A673 (cell line): ENCODE measurements around the gene TUFM. TPM values are rescaled to one million over a fixed set of nuclear protein-coding genes. Genes with fewer than 3 reads are reported as not detected.

Experiments
- BruUV-seq: library from RNA; stranded (reverse); fragments of 400-500 nt; replicated peaks from 2 replicates; lab custom pipeline; 2021; lab: Mats Ljungman, UMichigan
- CTCF ChIA-PET: fragments of 300-600 bp; sonication (Branson Sonifier 250); formaldehyde crosslinking; loops from one replicate; lab custom pipeline; 2022; ENCODE audit warnings: antibody characterized with exemption; lab: Charles Lee
- POLR2A ChIA-PET: fragments of 300-600 bp; sonication (Branson Sonifier 250); formaldehyde crosslinking; loops from one replicate; lab custom pipeline; 2022; ENCODE audit warnings: antibody characterized with exemption; ENCODE audit not compliant: low non-redundant PET; lab: Charles Lee
- DNase-seq: peaks from one replicate; pipeline ENCODE4 v3.0.0-alpha.2; 2015; ENCODE audit warnings: low spot score
- H3K27ac ChIP-seq: fragments of 200-600 bp; sonication (generic); 2 replicates; pipeline ENCODE4 v1.5.1; 2016; ENCODE audit warnings: mixed run types, low read depth, mild to moderate bottlenecking, mixed read lengths, antibody characterized with exemption, low read length; ENCODE audit not compliant: poor library complexity, severe bottlenecking
- H3K27me3 ChIP-seq: fragments of 200-600 bp; sonication (generic); replicated peaks from 2 replicates; pipeline ENCODE4 v1.6.1; 2017; ENCODE audit warnings: mixed run types, low read depth, mild to moderate bottlenecking, mixed read lengths, antibody characterized with exemption, low read length; ENCODE audit not compliant: insufficient read depth, poor library complexity
- H3K36me3 ChIP-seq: fragments of 200-600 bp; sonication (generic); 2 replicates; pipeline ENCODE4 v1.6.1; 2016; ENCODE audit warnings: mixed run types, mild to moderate bottlenecking, mixed read lengths, antibody characterized with exemption, low read length; ENCODE audit not compliant: insufficient read depth, poor library complexity, severe bottlenecking
- H3K4me1 ChIP-seq: fragments of 200-600 bp; sonication (generic); 2 replicates; pipeline ENCODE4 v1.6.1; 2017; ENCODE audit warnings: mixed run types, mild to moderate bottlenecking, mixed read lengths, antibody characterized with exemption, low read length; ENCODE audit not compliant: insufficient read depth, poor library complexity, severe bottlenecking
- H3K4me3 ChIP-seq: fragments of 200-600 bp; sonication (generic); 2 replicates; pipeline ENCODE4 v1.5.1; 2016; ENCODE audit warnings: low read depth, mixed run types, mild to moderate bottlenecking, mixed read lengths, low read length; ENCODE audit not compliant: poor library complexity, severe bottlenecking
- H3K9me3 ChIP-seq: fragments of 200-600 bp; sonication (generic); 2 replicates; pipeline ENCODE4 v1.6.1; 2016; ENCODE audit warnings: mixed run types, low read depth, mild to moderate bottlenecking, mixed read lengths, antibody characterized with exemption, low read length; ENCODE audit not compliant: poor library complexity, severe bottlenecking
- EZH2 ChIP-seq: fragments of 200-600 bp; sonication (generic); IDR thresholded peaks from 2 replicates; pipeline ENCODE4 v1.6.1; 2017; ENCODE audit warnings: borderline replicate concordance, low read depth, mild to moderate bottlenecking, mixed read lengths, antibody characterized with exemption, low read length; ENCODE audit not compliant: poor library complexity, severe bottlenecking
- intact Hi-C: fragments of 100-400 bp; cut with micrococcal nuclease; formaldehyde crosslinking; loops from one replicate; pipeline ENCODE4 v1.10.0; 2022; ENCODE audit not compliant: unreplicated experiment
- total RNA-seq: library from RNA; stranded (reverse); gene quantifications from 2 replicates; pipeline ENCODE4 v1.2.3, GENCODE V29; 2021
- TF ChIP-seq, protein P1 (sequence below): fragments of 300-800, 200-600 bp; sonication (generic); conservative IDR thresholded peaks from 2 replicates; pipeline ENCODE4 v1.5.1; 2017; ENCODE audit warnings: low read depth, mild to moderate bottlenecking, antibody characterized with exemption, low read length, moderate library complexity, mixed read lengths

TUFM gene
- total RNA-seq, 1 experiment from 2014 or later, result 228 TPM

DNA sequence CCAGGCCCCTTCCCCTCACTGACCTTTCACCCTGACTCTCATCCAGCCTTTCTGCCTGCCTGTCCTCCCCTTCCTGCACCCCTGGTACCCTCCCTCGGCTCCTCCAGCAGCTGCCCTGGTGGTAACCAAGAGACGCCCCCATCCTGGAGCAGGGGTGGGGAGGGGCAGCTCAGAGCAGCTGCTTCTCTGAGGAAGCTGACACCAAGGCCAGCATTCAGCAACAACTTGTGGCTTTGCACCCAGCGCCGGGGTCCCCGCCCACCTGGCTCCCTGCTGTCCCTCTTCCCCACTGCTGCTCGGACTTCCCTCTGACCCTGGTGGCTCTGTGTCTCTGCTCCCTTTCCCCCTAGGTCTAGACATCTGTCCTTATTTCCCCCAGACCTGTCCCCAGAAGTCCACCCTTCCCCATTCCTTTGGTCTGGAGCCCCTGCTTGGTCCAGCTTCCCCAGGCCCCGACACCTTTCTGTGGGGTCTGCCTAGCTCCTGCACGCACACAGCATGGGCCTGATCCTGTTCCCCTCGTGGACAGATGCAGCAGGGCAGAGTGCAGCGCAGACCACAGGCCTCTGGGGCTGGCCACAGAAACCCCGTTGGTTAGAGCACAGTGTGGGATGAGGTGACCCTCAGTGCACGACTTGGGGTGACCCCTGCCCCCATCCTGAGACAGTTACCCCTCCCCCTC is 31.0 kb upstream of the TUFM start:
- BruUV-seq, result no TSS peak
- ChIA-PET POLR2A (no interaction called here), CTCF (no interaction called here)
- no peak for DNase-seq
- intact Hi-C loops, result loop anchor here (10.0 kb wide), 1 partner anchor 48 kb away; the partner anchor contains the start of gene RABEP2
- Histone ChIP-seq H3K4me1 (no peaks in the 10 kb centered on the region), H3K27ac (no peak overlapping the region), H3K4me3 (no peak overlapping the region), H3K36me3 (peaks cover 3% of the 10 kb centered on the region), H3K27me3 (no peaks in the 10 kb centered on the region), H3K9me3 (no peaks in the 10 kb centered on the region)
- TF ChIP-seq, protein P1, sequence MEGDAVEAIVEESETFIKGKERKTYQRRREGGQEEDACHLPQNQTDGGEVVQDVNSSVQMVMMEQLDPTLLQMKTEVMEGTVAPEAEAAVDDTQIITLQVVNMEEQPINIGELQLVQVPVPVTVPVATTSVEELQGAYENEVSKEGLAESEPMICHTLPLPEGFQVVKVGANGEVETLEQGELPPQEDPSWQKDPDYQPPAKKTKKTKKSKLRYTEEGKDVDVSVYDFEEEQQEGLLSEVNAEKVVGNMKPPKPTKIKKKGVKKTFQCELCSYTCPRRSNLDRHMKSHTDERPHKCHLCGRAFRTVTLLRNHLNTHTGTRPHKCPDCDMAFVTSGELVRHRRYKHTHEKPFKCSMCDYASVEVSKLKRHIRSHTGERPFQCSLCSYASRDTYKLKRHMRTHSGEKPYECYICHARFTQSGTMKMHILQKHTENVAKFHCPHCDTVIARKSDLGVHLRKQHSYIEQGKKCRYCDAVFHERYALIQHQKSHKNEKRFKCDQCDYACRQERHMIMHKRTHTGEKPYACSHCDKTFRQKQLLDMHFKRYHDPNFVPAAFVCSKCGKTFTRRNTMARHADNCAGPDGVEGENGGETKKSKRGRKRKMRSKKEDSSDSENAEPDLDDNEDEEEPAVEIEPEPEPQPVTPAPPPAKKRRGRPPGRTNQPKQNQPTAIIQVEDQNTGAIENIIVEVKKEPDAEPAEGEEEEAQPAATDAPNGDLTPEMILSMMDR, result no peak
- TF ChIP-seq EZH2, result no peak

DNA sequence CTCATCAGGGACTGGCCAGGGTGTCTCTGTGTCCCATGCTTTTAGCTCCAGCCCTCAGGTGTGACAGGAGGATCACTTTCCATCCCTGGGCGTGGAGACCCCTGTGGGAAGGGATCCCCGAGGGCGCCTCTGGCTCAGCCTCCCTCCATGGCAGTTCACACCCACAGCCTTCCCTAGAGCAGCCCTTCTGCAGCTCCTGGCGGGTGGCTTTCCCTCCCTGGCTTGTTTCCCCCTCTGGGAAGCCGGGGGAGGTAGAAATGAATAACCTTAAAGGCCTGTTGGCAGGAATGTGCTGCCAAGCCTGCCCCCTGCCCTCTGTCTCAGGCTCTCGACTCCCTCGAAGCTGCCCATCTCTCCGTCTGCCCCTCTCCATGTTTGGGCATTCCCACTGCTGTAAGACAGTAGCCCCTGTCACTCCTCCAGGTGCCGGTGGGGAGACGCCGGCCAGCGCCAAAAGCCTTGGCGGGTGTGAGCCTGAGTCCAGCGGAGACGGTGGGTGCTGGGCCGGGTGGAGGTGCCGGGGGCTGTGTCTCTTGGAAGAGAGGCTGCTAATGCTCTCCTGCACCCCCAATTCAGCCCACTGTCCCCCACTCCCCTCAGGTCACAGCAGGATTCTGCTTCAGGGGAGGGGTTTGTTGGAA is 30.0 kb upstream of the TUFM start:
- TF ChIP-seq EZH2, result no peak
- TF ChIP-seq, protein P1, result no peak
- intact Hi-C loops, result loop anchor here (10.0 kb wide), 1 partner anchor 49 kb away; the partner anchor contains the start of gene RABEP2
- ChIA-PET CTCF (interaction anchor here (1.5 kb wide), 1 partner anchor 53 kb away, joined by 6 read pairs; no protein-coding TSS in a partner anchor), POLR2A (no interaction called here)
- peaks cover 11% of the 10 kb centered on the region for H3K36me3 ChIP-seq
- H3K4me1 ChIP-seq, result no peaks in the 10 kb centered on the region
- BruUV-seq, result no TSS peak
- H3K27me3 ChIP-seq, result no peaks in the 10 kb centered on the region
- H3K4me3 ChIP-seq, result no peak overlapping the region
- no peaks in the 10 kb centered on the region for H3K9me3 ChIP-seq
- H3K27ac ChIP-seq, result no peak overlapping the region
- DNase-seq, result no peak

DNA sequence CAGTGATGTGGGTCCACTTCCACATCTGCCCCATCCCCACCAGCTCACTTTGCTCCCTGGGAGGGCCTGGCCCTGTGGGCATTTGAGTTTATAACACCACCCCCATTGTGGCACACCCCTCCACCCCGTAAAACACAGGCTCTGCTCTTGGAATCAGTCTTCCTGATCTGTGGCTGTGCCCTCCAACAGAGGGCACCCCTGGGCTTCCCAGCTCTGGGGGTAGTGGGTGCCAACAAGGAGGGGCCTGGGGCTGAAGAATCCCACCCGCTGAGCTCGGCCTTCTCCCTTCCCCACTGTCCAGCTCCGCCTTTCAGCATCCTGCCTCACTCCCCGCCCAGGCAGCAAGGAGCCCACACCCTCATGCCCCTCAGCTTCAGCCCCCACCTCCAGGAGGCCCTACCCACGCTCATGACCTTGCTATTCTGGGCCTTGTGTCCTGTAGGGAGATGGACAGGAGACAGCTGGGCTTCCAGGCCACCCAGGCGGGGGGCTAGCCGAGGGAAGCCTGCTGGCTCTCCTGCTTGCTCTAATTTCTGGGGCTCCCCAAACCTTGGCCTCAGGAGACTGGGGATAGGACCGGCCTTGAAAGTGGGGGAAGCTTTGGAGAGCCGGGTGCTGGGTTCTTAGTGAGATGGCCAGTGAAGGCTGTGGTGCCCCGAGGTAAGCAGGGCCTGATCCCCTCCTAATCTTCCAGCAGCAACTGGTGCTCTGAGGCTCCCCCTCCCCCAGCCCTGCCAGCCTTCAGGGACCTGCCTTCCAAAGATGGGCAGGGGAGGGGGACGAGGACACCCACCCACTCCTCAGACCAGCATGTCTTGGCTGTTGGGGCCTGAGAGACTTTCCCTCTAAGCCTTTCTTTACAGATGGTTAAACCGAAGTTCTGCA is 29.2 kb upstream of the TUFM start:
- Histone ChIP-seq H3K4me1 (no peaks in the 10 kb centered on the region), H3K27me3 (no peaks in the 10 kb centered on the region), H3K4me3 (no peak overlapping the region), H3K9me3 (no peaks in the 10 kb centered on the region), H3K36me3 (peaks cover 11% of the 10 kb centered on the region), H3K27ac (peak overlapping the region; percentile 16)
- POLR2A ChIA-PET, result no interaction called here
- no peak for DNase-seq
- intact Hi-C loops, result loop anchor here (10.0 kb wide), 1 partner anchor 49 kb away; the partner anchor contains the start of gene RABEP2
- BruUV-seq, result no TSS peak
- TF ChIP-seq, protein P1, result no peak
- no peak for TF ChIP-seq EZH2
- CTCF ChIA-PET, result interaction anchor here (1.5 kb wide), 1 partner anchor 53 kb away, joined by 6 read pairs; no protein-coding TSS in a partner anchor
